GM23338 (cell line): ENCODE data around the gene TGM6. TPM values are rescaled to one million over a fixed set of nuclear protein-coding genes. Genes with fewer than 3 reads are reported as not detected.

ENCODE experiments used
- polyA plus RNA-seq: library from polyadenylated mRNA; unstranded; fragments of >200 nt; fragmentation: Nextera tagmentation; extraction: Ambion mirVana; gene quantifications from 2 replicates; pipeline ENCODE4 v1.2.1, GENCODE V29; 2016
- small RNA-seq: library from RNA; depleted of rRNA; stranded (forward); fragments of <200 nt; gene quantifications from one replicate; pipeline ENCODE3, GENCODE V24; 2014; ENCODE audit warnings: low replicate concordance
- total RNA-seq: library from RNA; depleted of rRNA; stranded (reverse); fragments of >200 nt; shearing (Covaris generic); gene quantifications from 2 replicates; pipeline ENCODE4 v1.2.3, GENCODE V29; 2014; rRNA removed

Gene TGM6
- total and polyA plus RNA-seq, 2 experiments from 2014 or later: not detected

Small RNA genes lying within 50 kb of the gene (small RNA-seq; reads per million reads assigned to genes)
- not detected for gene RF00019

Other genes starting within 250 kb of the TGM6 start
- 0.08 TPM in 1 of 2 replicates, not detected in the other for gene TGM3, start 84.9 kb upstream of the TGM6 start, total RNA-seq
- gene TGM3, start 84.9 kb upstream of the TGM6 start, polyA plus RNA-seq: 0.08 TPM in 1 of 2 replicates, not detected in the other
- 744 and 784 TPM in 2 replicates for gene SNRPB, start 89.9 kb downstream of the TGM6 start, total RNA-seq
- gene SNRPB, start 89.9 kb downstream of the TGM6 start, polyA plus RNA-seq: 785 and 805 TPM in 2 replicates
- 1.6 and 6.4 TPM in 2 replicates for gene ZNF343, start 128.0 kb downstream of the TGM6 start, total RNA-seq
- 1.1 and 2.4 TPM in 2 replicates for gene ZNF343, start 128.0 kb downstream of the TGM6 start, polyA plus RNA-seq
- 0.12 TPM in 1 of 2 replicates, not detected in the other for gene TMC2, start 155.7 kb downstream of the TGM6 start, total RNA-seq
- gene TMC2, start 155.7 kb downstream of the TGM6 start, polyA plus RNA-seq: not detected in 2 replicates